Measurements from ENCODE around the gene RARB. TPM values are rescaled to one million over a fixed set of nuclear protein-coding genes. Genes with fewer than 3 reads are reported as not detected.

Gene RARB
- total and polyA plus RNA-seq, 9 donors, result 3.5 to 13.4 (median 7.9) TPM

- 78 to 80% (median 79%) methylated on average over 6 of the region's 6 CpGs for WGBS, 3 donors
Measured at GRCh38 chr3:25437953-25438352, 9.9 kb downstream of the RARB start.

GRCh38 chr3:25438791-25439555 lies 10.9 kb downstream of the RARB start:
- DNase-seq, result no peak
- no peaks in the 10 kb centered on the region for H3K9me3 ChIP-seq
- no peaks in the 10 kb centered on the region for H3K36me3 ChIP-seq
- H3K4me1 ChIP-seq (ENCODE audit: insufficient read depth), result no peaks in the 10 kb centered on the region
- 81 to 86% (median 81%) methylated on average over 6 of the region's 6 CpGs for WGBS, 3 donors
- intact Hi-C loops (cut with DNase I), result no loop called here
- no peak overlapping the region for H3K4me3 ChIP-seq
- H3K27me3 ChIP-seq, result no peaks in the 10 kb centered on the region
- H3K27ac ChIP-seq, result no peak overlapping the region
- no peak for TF ChIP-seq EP300 (IDR thresholded peaks at IDR 0.05)
- TF ChIP-seq, protein P1, sequence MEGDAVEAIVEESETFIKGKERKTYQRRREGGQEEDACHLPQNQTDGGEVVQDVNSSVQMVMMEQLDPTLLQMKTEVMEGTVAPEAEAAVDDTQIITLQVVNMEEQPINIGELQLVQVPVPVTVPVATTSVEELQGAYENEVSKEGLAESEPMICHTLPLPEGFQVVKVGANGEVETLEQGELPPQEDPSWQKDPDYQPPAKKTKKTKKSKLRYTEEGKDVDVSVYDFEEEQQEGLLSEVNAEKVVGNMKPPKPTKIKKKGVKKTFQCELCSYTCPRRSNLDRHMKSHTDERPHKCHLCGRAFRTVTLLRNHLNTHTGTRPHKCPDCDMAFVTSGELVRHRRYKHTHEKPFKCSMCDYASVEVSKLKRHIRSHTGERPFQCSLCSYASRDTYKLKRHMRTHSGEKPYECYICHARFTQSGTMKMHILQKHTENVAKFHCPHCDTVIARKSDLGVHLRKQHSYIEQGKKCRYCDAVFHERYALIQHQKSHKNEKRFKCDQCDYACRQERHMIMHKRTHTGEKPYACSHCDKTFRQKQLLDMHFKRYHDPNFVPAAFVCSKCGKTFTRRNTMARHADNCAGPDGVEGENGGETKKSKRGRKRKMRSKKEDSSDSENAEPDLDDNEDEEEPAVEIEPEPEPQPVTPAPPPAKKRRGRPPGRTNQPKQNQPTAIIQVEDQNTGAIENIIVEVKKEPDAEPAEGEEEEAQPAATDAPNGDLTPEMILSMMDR (IDR thresholded peaks at IDR 0.05), result no peak
- TF ChIP-seq POLR2A (IDR thresholded peaks at IDR 0.05), result no peak

More at GRCh38 chr3:25437953-25438352, 9.9 kb downstream of the RARB start:
- Histone ChIP-seq H3K27me3 (no peaks in the 10 kb centered on the region), H3K4me1 (ENCODE audit: insufficient read depth) (peaks cover 2% of the 10 kb centered on the region), H3K27ac (no peak overlapping the region), H3K36me3 (no peaks in the 10 kb centered on the region), H3K9me3 (no peaks in the 10 kb centered on the region), H3K4me3 (no peak overlapping the region)
- TF ChIP-seq, protein P1 (IDR thresholded peaks at IDR 0.05), result no peak
- no peak for TF ChIP-seq POLR2A (IDR thresholded peaks at IDR 0.05)
- TF ChIP-seq EP300 (IDR thresholded peaks at IDR 0.05), result no peak
- DNase-seq, result no peak
- intact Hi-C loops (cut with DNase I), result no loop called here

GRCh38 chr3:25441234-25441856 lies 13.3 kb downstream of the RARB start:
- Histone ChIP-seq H3K4me3 (no peak overlapping the region), H3K9me3 (no peaks in the 10 kb centered on the region), H3K27me3 (no peaks in the 10 kb centered on the region), H3K4me1 (ENCODE audit: insufficient read depth) (no peaks in the 10 kb centered on the region), H3K36me3 (no peaks in the 10 kb centered on the region), H3K27ac (no peak overlapping the region)
- TF ChIP-seq POLR2A (IDR thresholded peaks at IDR 0.05) (no peak), EP300 (IDR thresholded peaks at IDR 0.05) (no peak)
- TF ChIP-seq, protein P1 (IDR thresholded peaks at IDR 0.05), result no peak
- 94 to 97% (median 95%) methylated on average over 17 of the region's 17 CpGs for WGBS, 3 donors
- intact Hi-C loops (cut with DNase I), result no loop called here
- DNase-seq, result no peak

GRCh38 chr3:25442486-25442885 lies 14.4 kb downstream of the RARB start:
- H3K9me3 ChIP-seq, result no peaks in the 10 kb centered on the region
- TF ChIP-seq, protein P1 (IDR thresholded peaks at IDR 0.05), result no peak
- no peak for TF ChIP-seq EP300 (IDR thresholded peaks at IDR 0.05)
- TF ChIP-seq POLR2A (IDR thresholded peaks at IDR 0.05), result no peak
- no peak for DNase-seq
- H3K4me1 ChIP-seq (ENCODE audit: insufficient read depth), result no peaks in the 10 kb centered on the region
- no peaks in the 10 kb centered on the region for H3K36me3 ChIP-seq
- H3K27me3 ChIP-seq, result no peaks in the 10 kb centered on the region
- H3K27ac ChIP-seq, result no peak overlapping the region
- WGBS, 3 donors, result 34 to 62% (median 59%) methylated on average over 3 of the region's 3 CpGs
- H3K4me3 ChIP-seq, result no peak overlapping the region
- intact Hi-C loops (cut with DNase I), result no loop called here
